Fibroblast of lung (primary cell): ENCODE data around the gene ZC3HAV1L.

ENCODE experiments used
- EZH2 ChIP-seq: IDR thresholded peaks from 2 replicates; pipeline ENCODE4 v1.5.1; 2012; ENCODE audit warnings: low read length, control low read depth, mild to moderate bottlenecking; ENCODE audit errors: missing control alignments
- TF ChIP-seq, protein P1 (sequence below), 2 donors: IDR thresholded peaks in 1 of 2; conservative IDR thresholded peaks in 1 of 2; 1 replicate in 1 of 2; 2 replicates in 1 of 2; pipeline ENCODE4 v1.5.1; 2011 to 2012; ENCODE audit warnings: low read length in 2 of 2, control low read depth in 1 of 2, inconsistent platforms in 1 of 2, low read depth in 1 of 2, mild to moderate bottlenecking in 1 of 2

DNA sequence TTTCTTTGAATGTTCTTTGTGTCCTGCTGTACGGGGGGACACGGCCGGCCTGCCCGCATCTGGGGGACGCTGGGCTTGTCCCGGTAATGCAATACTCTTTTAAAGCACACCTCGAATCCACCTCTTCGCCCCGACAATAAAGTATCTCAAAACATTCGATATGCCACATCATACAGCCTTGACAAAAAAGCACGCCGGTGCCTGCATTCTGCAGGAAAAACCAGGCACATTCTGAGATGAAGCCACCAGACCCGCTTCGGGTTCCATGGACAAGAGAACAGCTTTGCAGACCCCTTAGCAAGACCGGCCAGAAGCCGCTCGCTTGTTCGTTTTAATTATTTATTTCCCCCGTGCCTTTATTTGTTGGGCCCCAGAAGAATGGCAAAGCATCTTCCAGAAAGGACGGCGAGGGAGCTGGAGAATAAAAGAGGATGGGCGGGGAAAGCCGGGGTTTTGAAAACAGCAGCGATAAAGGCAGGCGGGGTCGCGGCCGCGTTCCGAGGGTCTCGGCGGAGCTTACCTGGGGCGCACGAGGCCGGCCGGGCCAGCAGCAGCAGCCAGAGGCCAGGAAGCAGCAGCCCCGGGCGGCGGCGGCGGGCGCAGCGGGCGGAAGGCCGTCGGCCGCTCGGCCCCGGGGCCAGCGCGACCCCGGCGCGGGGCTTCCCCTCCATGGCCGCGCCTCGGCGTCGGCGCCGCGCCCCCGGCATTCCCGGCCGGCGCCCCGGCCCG lies 55.1 kb downstream of the ZC3HAV1L start:
- TF ChIP-seq, protein P1, sequence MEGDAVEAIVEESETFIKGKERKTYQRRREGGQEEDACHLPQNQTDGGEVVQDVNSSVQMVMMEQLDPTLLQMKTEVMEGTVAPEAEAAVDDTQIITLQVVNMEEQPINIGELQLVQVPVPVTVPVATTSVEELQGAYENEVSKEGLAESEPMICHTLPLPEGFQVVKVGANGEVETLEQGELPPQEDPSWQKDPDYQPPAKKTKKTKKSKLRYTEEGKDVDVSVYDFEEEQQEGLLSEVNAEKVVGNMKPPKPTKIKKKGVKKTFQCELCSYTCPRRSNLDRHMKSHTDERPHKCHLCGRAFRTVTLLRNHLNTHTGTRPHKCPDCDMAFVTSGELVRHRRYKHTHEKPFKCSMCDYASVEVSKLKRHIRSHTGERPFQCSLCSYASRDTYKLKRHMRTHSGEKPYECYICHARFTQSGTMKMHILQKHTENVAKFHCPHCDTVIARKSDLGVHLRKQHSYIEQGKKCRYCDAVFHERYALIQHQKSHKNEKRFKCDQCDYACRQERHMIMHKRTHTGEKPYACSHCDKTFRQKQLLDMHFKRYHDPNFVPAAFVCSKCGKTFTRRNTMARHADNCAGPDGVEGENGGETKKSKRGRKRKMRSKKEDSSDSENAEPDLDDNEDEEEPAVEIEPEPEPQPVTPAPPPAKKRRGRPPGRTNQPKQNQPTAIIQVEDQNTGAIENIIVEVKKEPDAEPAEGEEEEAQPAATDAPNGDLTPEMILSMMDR (conservative IDR thresholded peaks at IDR 0.05 in 1 of 2, IDR thresholded peaks at IDR 0.05 in 1 of 2; ENCODE audit: low read depth in 1 of 2, low read length in 2 of 2): no peak
- TF ChIP-seq EZH2: no peak
